Skeletal muscle tissue (tissue), 4 donors: Measurements from ENCODE around the gene ACE. TPM values are rescaled to one million over a fixed set of nuclear protein-coding genes. Genes with fewer than 3 reads are reported as not detected.

Experiments used
- H3K27ac ChIP-seq: one replicate; pipeline ENCODE4 v1.7.0; 2013; ENCODE audit warnings: mild to moderate bottlenecking, low read depth, low read length, inconsistent platforms
- H3K27me3 ChIP-seq, 3 donors: one replicate each; pipeline ENCODE4 v1.7.0; 2013; ENCODE audit warnings: low read length in 3 of 3; ENCODE audit not compliant: control insufficient read depth in 3 of 3, insufficient read depth in 3 of 3
- H3K36me3 ChIP-seq, 3 donors: one replicate each; pipeline ENCODE4 v1.7.0; 2013; ENCODE audit warnings: low read length in 3 of 3; ENCODE audit not compliant: control insufficient read depth in 3 of 3, insufficient read depth in 3 of 3
- H3K4me1 ChIP-seq, 3 donors: one replicate each; pipeline ENCODE4 v1.7.0; 2013; ENCODE audit warnings: low read length in 3 of 3, mild to moderate bottlenecking in 3 of 3; ENCODE audit not compliant: control insufficient read depth in 3 of 3, insufficient read depth in 3 of 3
- H3K4me3 ChIP-seq, 3 donors: one replicate each; pipeline ENCODE4 v1.7.0; 2013; ENCODE audit warnings: low read length in 3 of 3
- H3K9ac ChIP-seq, 3 donors: one replicate each; pipeline ENCODE4 v1.7.0; 2013; ENCODE audit warnings: low read length in 3 of 3, mild to moderate bottlenecking in 3 of 3, moderate library complexity in 2 of 3, low read depth in 1 of 3
- H3K9me3 ChIP-seq, 3 donors: one replicate each; pipeline ENCODE4 v1.7.0; 2013; ENCODE audit warnings: low read length in 3 of 3; ENCODE audit not compliant: control insufficient read depth in 3 of 3
- total RNA-seq: library from RNA; depleted of rRNA; stranded (reverse); fragments of >200 nt; gene quantifications from one replicate; pipeline ENCODE4 v1.2.3, GENCODE V29; 2014
- donor health status: Osteomylitis.

ACE gene
- total RNA-seq, 1 donor from 2014 or later: 7.8 TPM

GRCh38 chr17:63436523-63437110, 40.2 kb upstream of the ACE start:
- no peak overlapping the region for H3K27ac ChIP-seq

GRCh38 chr17:63437287-63438091, 39.4 kb upstream of the ACE start:
- H3K27me3 ChIP-seq: peaks cover 0 to 6% (median 4%) of the 10 kb centered on the region in 3 donors
- no peaks in the 10 kb centered on the region for H3K9me3 ChIP-seq
- H3K36me3 ChIP-seq: peaks cover 0 to 3% (median 0%) of the 10 kb centered on the region in 3 donors
- H3K4me1 ChIP-seq: peaks cover 46 to 51% (median 48%) of the 10 kb centered on the region in 3 donors
- no peak overlapping the region for H3K27ac ChIP-seq
- no peak overlapping the region for H3K9ac ChIP-seq
- H3K4me3 ChIP-seq: peak overlapping the region in 1 of 3 donors; percentile 14

More at GRCh38 chr17:63436523-63437110, 40.2 kb upstream of the ACE start:
- Histone ChIP-seq H3K4me1 (peaks cover 46 to 51% (median 48%) of the 10 kb centered on the region in 3 donors), H3K4me3 (peak overlapping the region in 1 of 3 donors; percentile 14), H3K27me3 (peaks cover 0 to 6% (median 4%) of the 10 kb centered on the region in 3 donors), H3K9ac (peak overlapping the region in 1 of 3 donors; percentile 16), H3K9me3 (no peaks in the 10 kb centered on the region), H3K36me3 (peaks cover 0 to 3% (median 0%) of the 10 kb centered on the region in 3 donors)

- Histone ChIP-seq H3K27me3 (peaks cover 0 to 6% (median 4%) of the 10 kb centered on the region in 3 donors), H3K4me1 (peaks cover 46 to 49% (median 47%) of the 10 kb centered on the region in 3 donors), H3K9ac (no peak overlapping the region), H3K9me3 (no peaks in the 10 kb centered on the region), H3K4me3 (no peak overlapping the region), H3K27ac (no peak overlapping the region), H3K36me3 (peaks cover 0 to 3% (median 0%) of the 10 kb centered on the region in 3 donors)
These were observed 38.5 kb upstream of the ACE start for GRCh38 chr17:63438092-63439051.

GRCh38 chr17:63439687-63440086, 37.2 kb upstream of the ACE start:
- Histone ChIP-seq H3K4me1 (peaks cover 35 to 39% (median 38%) of the 10 kb centered on the region in 3 donors), H3K9ac (no peak overlapping the region), H3K9me3 (no peaks in the 10 kb centered on the region), H3K27me3 (peaks cover 0 to 6% (median 4%) of the 10 kb centered on the region in 3 donors), H3K27ac (peak overlapping the region; percentile 39), H3K4me3 (peak overlapping the region in 1 of 3 donors; percentile 31), H3K36me3 (peaks cover 0 to 3% (median 0%) of the 10 kb centered on the region in 3 donors)

GRCh38 chr17:63440127-63440769, 36.6 kb upstream of the ACE start:
- no peaks in the 10 kb centered on the region for H3K9me3 ChIP-seq
- H3K36me3 ChIP-seq: peaks cover 0 to 3% (median 0%) of the 10 kb centered on the region in 3 donors
- peaks cover 29 to 34% (median 32%) of the 10 kb centered on the region in 3 donors for H3K4me1 ChIP-seq
- peak overlapping the region in 1 of 3 donors; percentile 31 for H3K4me3 ChIP-seq
- no peak overlapping the region for H3K9ac ChIP-seq
- H3K27ac ChIP-seq: peak overlapping the region; percentile 39
- peaks cover 0 to 6% (median 4%) of the 10 kb centered on the region in 3 donors for H3K27me3 ChIP-seq

GRCh38 chr17:63440770-63441335, 36.0 kb upstream of the ACE start:
- H3K4me1 ChIP-seq: peaks cover 26 to 31% (median 31%) of the 10 kb centered on the region in 3 donors
- no peak overlapping the region for H3K9ac ChIP-seq
- H3K9me3 ChIP-seq: no peaks in the 10 kb centered on the region
- H3K27me3 ChIP-seq: peaks cover 3 to 6% (median 4%) of the 10 kb centered on the region in 3 donors
- H3K4me3 ChIP-seq: no peak overlapping the region
- H3K27ac ChIP-seq: no peak overlapping the region
- no peaks in the 10 kb centered on the region for H3K36me3 ChIP-seq

- Histone ChIP-seq H3K27ac (no peak overlapping the region), H3K36me3 (no peaks in the 10 kb centered on the region), H3K27me3 (peaks cover 3 to 8% (median 3%) of the 10 kb centered on the region in 3 donors), H3K9ac (no peak overlapping the region), H3K4me3 (no peak overlapping the region), H3K4me1 (peaks cover 22 to 25% (median 23%) of the 10 kb centered on the region in 3 donors), H3K9me3 (no peaks in the 10 kb centered on the region)
These were observed 35.2 kb upstream of the ACE start for GRCh38 chr17:63441654-63442053.

GRCh38 chr17:63442074-63442473, 34.8 kb upstream of the ACE start:
- H3K9me3 ChIP-seq: no peaks in the 10 kb centered on the region
- H3K4me3 ChIP-seq: no peak overlapping the region
- H3K9ac ChIP-seq: no peak overlapping the region
- H3K27me3 ChIP-seq: peaks cover 0 to 10% (median 3%) of the 10 kb centered on the region in 3 donors
- no peak overlapping the region for H3K27ac ChIP-seq
- no peaks in the 10 kb centered on the region for H3K36me3 ChIP-seq
- H3K4me1 ChIP-seq: peaks cover 20 to 25% (median 22%) of the 10 kb centered on the region in 3 donors
